Measurements from ENCODE around the gene SREBF1.
A peak's percentile ranks its signal among the peaks of the same experiment; 100 is the strongest.
"Not testable (repeated sequence)": the region's sequence is repeated elsewhere in the genome, so short reads cannot be mapped to it uniquely, and the experiment has no call there.

The SREBF1 gene

GRCh38 chr17:17809531-17810083 is 27.2 kb downstream of the SREBF1 start:
- no peak for DNase-seq

DNA sequence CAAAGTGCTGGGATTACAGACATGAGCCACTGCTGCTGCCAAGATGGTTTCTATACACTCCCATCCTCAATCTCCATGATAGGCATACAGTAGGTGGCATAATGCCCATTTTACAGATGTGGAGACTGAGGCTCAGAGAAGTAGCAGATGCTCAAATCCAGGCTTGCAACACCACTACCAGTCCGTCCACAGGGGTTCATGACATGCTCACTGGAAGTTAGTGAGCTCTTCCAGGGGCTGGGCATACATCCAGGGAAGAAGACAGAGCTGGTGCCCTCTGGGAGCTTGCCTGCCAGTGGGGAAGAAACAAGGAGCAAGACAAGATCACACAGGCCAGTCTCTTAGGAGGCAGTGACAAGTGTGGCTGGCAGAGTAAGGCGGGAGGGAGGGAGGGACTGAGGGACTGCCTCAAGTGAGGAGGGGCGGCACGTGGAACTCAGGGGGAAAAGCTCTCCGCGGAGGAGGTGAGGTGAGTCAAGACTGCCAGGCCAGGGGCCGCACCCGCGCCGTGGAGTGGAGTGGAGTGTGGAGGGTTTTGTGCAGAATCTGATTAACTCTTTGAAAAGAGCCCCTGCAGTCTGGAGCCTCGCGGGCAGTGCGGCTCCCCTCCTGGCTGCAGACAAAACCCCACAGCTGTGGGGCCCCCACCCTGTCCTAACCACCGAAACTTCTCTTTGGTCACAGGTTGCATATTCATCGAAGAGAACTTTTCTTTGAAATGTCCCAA is 27.9 kb downstream of the SREBF1 start:
- DNase-seq = no peak

GRCh38 chr17:17808200-17808599 is 28.6 kb downstream of the SREBF1 start:
- not testable (repeated sequence) for DNase-seq

DNA sequence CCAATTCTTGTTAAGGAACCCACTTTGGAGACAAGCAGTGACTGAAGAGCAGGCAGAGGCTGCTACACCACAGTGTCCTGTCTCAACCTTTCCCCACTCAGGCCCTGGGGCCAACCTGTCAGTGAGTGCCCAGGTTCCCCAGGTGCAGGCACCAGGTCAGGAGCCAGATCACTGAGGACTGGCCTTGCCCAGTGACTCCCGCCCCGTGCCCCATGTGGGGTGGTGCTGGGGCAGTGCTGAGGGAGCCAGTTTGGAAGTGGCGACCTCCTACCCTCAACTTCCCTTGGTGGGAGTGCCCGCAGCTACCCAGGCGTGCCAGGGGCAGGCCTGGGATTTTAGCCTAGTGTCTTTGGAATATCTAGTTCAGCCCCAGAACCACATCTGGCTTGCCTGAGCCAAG is 29.3 kb downstream of the SREBF1 start:
- DNase-seq = no peak

DNA sequence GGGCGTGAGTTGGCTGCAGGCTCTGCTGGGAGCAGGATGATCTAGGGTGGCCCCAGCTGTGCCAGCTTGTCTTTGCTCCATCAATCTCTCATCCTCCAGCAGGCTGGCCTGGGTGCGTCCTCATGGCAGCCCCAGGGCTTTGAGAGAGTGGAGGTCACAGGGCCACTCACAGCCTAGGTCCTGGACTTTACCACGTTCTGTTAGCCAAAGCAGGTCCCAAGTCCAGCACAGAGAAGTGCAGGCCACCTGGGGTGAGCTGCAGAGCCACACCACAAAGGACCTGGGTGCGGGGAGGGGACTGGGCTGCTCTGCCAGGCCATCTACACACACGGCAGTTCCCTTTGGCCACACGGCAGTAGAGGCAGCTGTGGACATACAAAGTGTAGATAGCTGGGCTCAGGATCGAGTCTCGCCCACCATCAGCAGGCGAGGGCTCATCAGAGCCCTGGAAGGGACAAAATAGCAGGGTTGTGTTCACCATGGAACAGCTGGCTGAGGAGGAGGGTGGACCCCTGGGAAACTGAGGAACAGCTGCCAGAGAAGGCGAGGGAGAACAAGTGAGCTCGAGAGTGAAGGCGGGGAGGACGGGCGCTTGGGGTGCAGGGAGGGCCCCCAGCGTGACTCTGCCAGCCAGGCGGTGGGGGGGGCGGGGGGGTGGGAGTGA is 30.0 kb downstream of the SREBF1 start:
- no peak for DNase-seq

GRCh38 chr17:17806035-17806434 is 30.8 kb downstream of the SREBF1 start:
- no peak for DNase-seq

DNA sequence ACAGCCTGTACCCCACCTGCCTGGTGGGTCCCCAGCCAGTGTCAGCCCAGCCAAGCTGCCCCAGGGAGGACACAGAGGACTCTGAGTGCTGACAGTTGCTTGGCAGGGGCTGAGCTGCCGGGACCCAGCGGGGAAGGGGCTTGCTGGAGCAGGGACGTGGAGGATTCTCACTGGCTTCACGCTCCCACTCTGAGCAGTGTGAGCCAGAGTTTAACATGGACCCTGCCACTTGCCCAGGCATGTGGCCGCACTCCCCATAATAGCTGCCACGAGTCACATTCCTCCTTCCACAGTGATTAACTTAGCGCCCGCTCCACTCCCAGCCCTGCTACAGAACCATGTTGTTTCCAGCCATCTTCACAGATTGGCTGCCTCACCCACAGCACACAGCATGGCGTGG is 31.2 kb downstream of the SREBF1 start:
- DNase-seq = no peak

DNA sequence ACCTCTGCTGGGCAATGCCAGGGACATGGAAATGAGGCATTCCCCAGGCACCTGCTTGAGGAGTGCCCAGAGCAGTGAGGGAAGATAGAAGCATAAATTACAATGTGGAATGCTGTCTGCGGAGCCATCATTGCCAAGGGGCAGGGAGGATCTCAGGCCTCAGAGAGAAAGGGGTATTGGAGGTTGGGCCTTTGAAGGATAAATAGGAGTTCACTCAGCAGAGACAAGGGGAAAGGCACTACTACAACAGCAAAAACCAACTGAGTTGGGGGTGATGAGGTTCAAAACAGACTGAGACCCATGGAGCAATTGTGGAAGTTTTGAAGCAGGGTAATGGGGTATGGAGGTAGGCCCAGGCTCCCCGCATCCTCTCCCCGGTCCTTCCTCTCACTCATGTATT is 32.8 kb downstream of the SREBF1 start:
- no peak for DNase-seq

GRCh38 chr17:17801800-17802481 is 34.8 kb downstream of the SREBF1 start:
- DNase-seq = no peak

GRCh38 chr17:17800504-17801021 is 36.2 kb downstream of the SREBF1 start:
- DNase-seq = no peak

DNA sequence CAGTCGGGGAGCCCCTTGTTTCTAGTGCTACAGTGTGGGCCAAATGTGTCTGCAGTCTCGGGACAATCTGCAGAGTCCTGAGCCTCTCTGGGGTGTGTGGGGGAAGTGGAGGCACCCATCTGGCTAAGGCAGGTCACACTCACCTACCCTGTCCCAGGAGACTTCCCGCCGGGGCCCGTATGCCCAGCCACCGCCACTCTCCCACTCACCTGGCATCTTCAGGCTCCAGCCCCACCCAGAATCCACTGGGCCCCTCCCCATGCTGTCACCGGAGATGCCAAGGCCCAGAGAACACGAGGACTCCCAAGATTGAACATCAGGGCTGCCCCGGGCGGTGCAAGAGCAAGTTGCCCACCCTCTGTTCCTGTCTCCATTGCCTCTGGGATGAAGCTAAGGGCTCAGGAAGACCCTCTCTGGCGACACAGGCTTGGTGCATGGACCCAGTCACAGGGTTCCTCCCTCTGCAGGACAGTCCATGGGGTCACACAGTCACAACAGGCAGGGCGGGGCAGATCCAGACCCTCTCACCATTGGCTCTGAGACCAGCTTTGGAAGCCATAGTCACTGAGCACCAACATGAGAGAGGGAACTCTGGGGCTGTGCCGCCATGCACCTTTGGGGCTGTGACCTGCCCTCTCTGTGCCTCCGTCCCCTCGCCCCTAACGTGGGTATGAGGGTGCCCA is 38.1 kb downstream of the SREBF1 start:
- DNase-seq = no peak

- DNase-seq = no peak
Measured at GRCh38 chr17:17798010-17798556, 38.7 kb downstream of the SREBF1 start.

- no peak for DNase-seq
Measured at GRCh38 chr17:17797119-17797809, 39.5 kb downstream of the SREBF1 start.

GRCh38 chr17:17796787-17797061 is 40.1 kb downstream of the SREBF1 start:
- no peak for DNase-seq

DNA sequence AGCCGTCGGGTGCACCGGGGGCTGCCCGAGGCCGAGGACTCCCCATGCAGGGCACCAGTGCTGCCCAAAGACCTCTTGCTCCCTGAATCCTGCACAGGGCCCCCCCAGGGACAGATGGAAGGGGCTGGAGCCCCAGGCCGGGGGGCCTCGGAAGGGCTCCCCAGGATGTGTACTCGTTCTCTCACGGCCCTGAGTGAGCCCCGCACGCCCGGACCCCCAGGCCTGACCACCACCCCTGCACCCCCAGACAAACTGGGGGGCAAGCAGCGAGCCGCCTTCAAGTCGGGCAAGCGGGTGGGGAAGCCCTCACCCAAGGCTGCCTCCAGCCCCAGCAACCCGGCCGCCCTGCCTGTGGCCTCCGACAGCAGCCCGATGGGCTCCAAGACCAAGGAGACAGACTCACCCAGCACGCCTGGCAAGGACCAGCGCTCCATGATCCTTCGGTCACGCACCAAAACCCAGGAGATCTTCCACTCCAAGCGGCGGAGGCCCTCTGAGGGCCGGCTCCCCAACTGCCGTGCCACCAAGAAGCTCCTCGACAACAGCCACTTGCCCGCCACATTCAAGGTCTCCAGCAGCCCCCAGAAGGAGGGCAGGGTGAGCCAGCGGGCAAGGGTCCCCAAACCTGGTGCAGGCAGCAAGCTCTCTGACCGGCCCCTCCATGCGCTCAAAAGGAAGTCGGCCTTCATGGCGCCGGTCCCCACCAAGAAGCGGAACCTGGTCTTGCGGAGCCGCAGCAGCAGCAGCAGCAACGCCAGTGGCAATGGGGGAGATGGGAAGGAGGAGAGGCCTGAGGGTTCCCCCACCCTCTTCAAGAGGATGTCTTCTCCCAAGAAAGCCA is 40.6 kb downstream of the SREBF1 start:
- no peak for DNase-seq

GRCh38 chr17:17795296-17795695 is 41.5 kb downstream of the SREBF1 start:
- DNase-seq = no peak

- DNase-seq = no peak
Measured at GRCh38 chr17:17794382-17794781, 42.4 kb downstream of the SREBF1 start.

DNA sequence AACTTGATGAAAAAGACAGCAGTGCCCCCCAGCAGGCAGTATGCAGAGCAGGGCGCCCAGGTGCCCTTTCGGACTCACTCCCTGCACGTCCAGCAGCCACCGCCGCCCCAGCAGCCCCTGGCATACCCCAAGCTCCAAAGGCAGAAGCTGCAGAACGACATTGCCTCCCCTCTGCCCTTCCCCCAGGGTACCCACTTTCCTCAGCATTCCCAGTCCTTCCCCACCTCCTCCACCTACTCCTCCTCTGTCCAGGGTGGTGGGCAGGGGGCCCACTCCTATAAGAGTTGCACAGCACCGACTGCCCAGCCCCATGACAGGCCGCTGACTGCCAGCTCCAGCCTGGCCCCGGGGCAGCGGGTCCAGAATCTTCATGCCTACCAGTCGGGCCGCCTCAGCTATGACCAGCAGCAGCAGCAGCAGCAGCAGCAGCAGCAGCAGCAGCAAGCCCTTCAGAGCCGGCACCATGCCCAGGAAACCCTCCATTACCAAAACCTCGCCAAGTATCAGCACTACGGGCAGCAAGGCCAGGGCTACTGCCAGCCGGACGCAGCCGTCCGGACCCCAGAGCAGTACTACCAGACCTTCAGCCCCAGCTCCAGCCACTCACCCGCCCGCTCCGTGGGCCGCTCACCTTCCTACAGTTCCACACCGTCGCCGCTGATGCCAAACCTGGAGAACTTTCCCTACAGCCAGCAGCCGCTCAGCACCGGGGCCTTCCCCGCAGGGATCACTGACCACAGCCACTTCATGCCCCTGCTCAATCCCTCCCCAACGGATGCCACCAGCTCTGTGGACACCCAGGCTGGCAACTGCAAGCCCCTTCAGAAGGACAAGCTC is 43.2 kb downstream of the SREBF1 start:
- no peak for DNase-seq

- peak; percentile 82 for DNase-seq
Measured at GRCh38 chr17:17792551-17793377, 44.0 kb downstream of the SREBF1 start.
